Mucosa of rectum (tissue), 2 donors: ENCODE results near the gene MLLT1.
"Not testable (repeated sequence)": the region's sequence is repeated elsewhere in the genome, so short reads cannot be mapped to it uniquely, and the experiment has no call there.

Experiments used
- H3K27ac ChIP-seq, 2 donors: one replicate each; pipeline ENCODE4 v1.7.0; 2013; ENCODE audit warnings: inconsistent platforms in 2 of 2, low read depth in 2 of 2, low read length in 2 of 2
- H3K27me3 ChIP-seq, 2 donors: one replicate each; pipeline ENCODE4 v1.7.0; 2013; ENCODE audit warnings: low read length in 2 of 2; ENCODE audit not compliant: control insufficient read depth in 2 of 2, insufficient read depth in 2 of 2
- H3K36me3 ChIP-seq, 2 donors: one replicate each; pipeline ENCODE4 v1.7.0; 2013; ENCODE audit warnings: low read length in 2 of 2; ENCODE audit not compliant: control insufficient read depth in 2 of 2, insufficient read depth in 2 of 2
- H3K4me1 ChIP-seq, 2 donors: one replicate each; pipeline ENCODE4 v1.7.0; 2013; ENCODE audit warnings: low read length in 2 of 2, mild to moderate bottlenecking in 1 of 2; ENCODE audit not compliant: control insufficient read depth in 2 of 2, insufficient read depth in 2 of 2
- H3K4me3 ChIP-seq, 2 donors: one replicate each; pipeline ENCODE4 v1.7.0; 2013; ENCODE audit warnings: low read length in 2 of 2
- H3K9ac ChIP-seq, 2 donors: one replicate each; pipeline ENCODE4 v1.7.0; 2013; ENCODE audit warnings: low read length in 2 of 2, low read depth in 1 of 2, mild to moderate bottlenecking in 1 of 2
- H3K9me3 ChIP-seq, 2 donors: one replicate each; pipeline ENCODE4 v1.7.0; 2013; ENCODE audit warnings: low read length in 2 of 2; ENCODE audit not compliant: control insufficient read depth in 2 of 2
- donor health status: healthy.
- donor health status: Normal muscosa, but diverticular disease.

MLLT1 gene

DNA sequence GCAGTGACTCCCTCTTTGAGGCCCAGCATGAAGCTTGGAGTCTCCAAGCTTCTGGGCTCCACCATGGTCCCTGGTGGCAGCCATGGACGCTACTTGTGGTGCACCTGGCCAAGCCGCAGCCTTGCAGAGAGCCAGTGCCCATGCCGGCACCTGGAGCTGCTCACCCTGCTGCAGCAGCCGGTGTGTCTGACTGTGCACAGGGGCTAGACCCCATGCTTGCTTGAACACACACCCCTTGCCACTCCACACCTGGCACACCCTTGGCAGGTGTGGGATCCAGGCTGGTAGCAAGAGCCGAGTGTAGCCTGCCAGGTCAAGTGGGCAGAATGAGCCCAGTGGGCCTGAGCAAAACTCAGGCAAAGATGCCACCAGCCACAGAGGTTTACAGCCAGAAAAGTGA is 18.6 kb upstream of the MLLT1 start:
- no peak overlapping the region for H3K27ac ChIP-seq
- no peaks in the 10 kb centered on the region for H3K4me1 ChIP-seq
- no peaks in the 10 kb centered on the region for H3K36me3 ChIP-seq
- H3K4me3 ChIP-seq, result no peak overlapping the region
- no peak overlapping the region for H3K9ac ChIP-seq
- H3K27me3 ChIP-seq, result no peaks in the 10 kb centered on the region
- H3K9me3 ChIP-seq, result peaks cover 0 to 2% of the 10 kb centered on the region in 2 donors

DNA sequence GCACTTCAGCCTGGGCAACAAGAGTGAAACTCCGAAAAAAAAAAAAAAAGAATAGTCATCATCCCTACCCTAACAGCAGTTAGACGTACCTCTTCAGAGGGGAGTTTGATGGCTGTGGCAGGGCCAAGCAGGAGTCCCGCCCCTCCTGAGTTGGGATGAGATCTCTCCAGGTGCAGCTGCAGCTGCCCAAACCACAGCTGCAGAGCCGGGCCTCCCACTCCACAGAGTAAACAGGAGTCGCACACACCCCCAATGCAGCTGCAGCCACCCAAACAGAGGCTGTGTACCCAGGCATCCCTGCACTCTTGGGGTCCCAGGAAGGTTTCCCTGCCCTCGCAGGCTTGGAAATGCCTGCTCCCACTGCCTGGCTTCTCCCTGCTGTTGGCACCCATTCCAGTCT is 17.4 kb upstream of the MLLT1 start:
- Histone ChIP-seq H3K9ac (no peak overlapping the region), H3K9me3 (peaks cover 0 to 7% of the 10 kb centered on the region in 2 donors), H3K4me1 (no peaks in the 10 kb centered on the region), H3K27ac (no peak overlapping the region), H3K27me3 (no peaks in the 10 kb centered on the region), H3K4me3 (no peak overlapping the region), H3K36me3 (no peaks in the 10 kb centered on the region)

DNA sequence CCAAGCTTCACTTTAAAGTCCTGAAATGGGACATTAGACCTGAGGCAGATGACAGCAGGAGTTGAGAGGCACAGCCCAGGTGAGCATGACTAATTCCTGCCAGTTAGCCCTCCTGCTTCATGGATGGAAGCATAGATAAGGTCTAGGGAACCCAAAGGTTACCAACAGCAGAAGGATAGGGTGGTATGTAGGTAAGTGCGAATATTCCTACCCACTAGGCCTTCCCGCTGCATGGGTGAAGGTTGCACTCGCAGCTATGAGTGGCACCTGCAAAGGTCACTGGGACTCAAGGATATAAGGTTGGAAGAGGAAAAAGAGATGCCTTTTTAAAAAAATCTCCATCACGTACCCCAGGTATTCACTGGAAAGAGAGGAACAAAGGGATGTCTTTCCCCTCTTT is 12.2 kb upstream of the MLLT1 start:
- Histone ChIP-seq H3K9me3 (peaks cover 11 to 32% of the 10 kb centered on the region in 2 donors), H3K27me3 (no peaks in the 10 kb centered on the region), H3K27ac (no peak overlapping the region), H3K4me3 (no peak overlapping the region), H3K36me3 (no peaks in the 10 kb centered on the region), H3K4me1 (no peaks in the 10 kb centered on the region), H3K9ac (no peak overlapping the region)

DNA sequence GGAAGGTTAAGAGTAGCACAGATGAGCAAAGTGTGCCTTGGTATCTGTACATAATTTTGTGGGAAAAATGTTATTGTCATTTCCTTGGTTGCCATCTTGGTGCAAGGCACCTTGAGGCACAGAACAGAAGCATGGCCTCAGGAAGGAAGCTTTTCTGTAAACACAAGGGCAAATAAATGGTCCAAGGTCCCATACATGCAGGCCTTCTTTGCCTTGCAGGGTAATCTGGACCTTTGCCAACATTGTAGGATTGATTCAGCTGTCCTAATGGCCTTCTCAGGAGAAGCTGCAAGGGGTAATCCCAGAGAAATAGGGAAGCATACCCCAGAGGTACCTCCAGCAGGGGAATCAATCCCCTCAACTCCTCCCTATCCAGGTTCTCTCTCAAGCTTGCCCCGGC is 9.0 kb upstream of the MLLT1 start:
- Histone ChIP-seq H3K4me3 (no peak overlapping the region), H3K4me1 (no peaks in the 10 kb centered on the region), H3K27me3 (no peaks in the 10 kb centered on the region), H3K9ac (no peak overlapping the region), H3K36me3 (no peaks in the 10 kb centered on the region), H3K27ac (no peak overlapping the region), H3K9me3 (peaks cover 14 to 32% of the 10 kb centered on the region in 2 donors)

DNA sequence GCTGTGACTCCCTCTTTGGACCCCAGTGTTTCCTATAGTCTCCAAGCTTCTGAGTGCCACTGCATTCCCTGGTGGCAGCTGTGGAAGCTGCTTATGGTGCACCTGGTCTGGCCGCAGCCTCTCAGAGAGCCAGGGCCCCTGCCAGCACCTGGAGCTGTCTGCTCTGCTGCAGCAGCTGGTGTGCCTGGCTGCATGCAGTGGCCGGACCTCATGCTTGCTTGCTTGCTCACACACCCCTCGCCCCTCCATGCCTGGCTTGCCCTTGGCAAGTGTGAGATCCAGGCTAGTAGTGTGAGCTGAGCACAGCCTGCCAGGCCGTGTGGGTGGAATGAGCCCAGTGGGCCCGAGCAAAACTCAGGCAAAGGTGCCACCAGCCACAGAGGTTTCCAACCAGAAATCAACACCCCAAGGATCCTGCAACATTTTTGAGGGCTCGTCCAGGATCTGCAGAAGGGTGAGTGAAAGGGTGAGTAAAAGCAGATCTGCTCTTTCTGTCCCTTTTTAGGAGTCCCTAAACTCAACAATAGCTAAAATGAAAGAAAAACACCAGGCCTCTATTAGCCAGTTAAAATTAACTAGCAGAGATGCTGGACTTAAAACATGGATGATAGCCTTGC is 7.6 kb upstream of the MLLT1 start:
- Histone ChIP-seq H3K4me1 (no peaks in the 10 kb centered on the region), H3K27me3 (no peaks in the 10 kb centered on the region), H3K9me3 (peaks cover 14 to 27% of the 10 kb centered on the region in 2 donors), H3K27ac (no peak overlapping the region), H3K36me3 (no peaks in the 10 kb centered on the region), H3K9ac (no peak overlapping the region), H3K4me3 (no peak overlapping the region)

DNA sequence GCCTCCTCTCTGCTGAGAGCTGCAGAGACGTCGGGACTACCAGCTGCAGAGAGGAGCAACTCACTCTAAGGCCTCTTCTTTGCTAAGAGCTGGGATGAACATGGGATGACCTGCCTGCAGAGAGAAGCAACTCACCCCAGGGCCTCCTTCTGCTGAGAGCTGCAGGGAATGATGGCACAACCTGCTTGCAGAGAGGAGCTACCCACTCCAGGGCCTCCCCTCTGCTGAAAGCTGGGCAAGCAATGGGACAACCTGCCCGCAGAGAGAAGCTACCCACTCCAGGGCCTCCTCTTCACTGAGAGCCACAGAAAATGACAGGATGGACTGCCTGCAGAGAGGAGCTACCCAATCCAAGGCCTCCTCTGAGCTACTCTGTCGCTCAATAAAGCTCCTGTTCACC is 6.9 kb upstream of the MLLT1 start:
- Histone ChIP-seq H3K27me3 (no peaks in the 10 kb centered on the region), H3K4me1 (no peaks in the 10 kb centered on the region), H3K27ac (no peak overlapping the region), H3K36me3 (no peaks in the 10 kb centered on the region), H3K9ac (no peak overlapping the region), H3K9me3 (peaks cover 11 to 22% of the 10 kb centered on the region in 2 donors), H3K4me3 (no peak overlapping the region)

DNA sequence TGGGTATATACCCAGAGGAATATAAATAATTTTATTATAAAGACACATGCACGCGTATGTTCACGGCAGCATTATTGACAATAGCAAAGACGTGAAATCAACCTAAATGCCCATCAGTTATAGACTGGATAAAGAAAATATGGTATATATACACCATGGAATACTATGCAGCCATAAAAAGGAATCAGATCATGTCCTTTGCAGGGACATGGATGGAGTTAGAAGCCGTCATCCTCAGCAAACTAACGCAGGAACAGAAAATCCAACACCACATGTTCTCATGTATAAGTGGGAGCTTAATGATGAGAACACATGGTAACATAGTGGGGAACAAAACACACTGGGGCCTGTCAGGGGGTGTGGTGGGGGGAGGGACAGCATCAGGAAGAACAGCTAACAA is 2.6 kb upstream of the MLLT1 start:
- not testable (repeated sequence) for H3K9me3 ChIP-seq, H3K36me3 ChIP-seq, H3K4me3 ChIP-seq, H3K27ac ChIP-seq, H3K9ac ChIP-seq, H3K27me3 ChIP-seq
- H3K4me1 ChIP-seq, result peaks cover 10 to 12% of the 10 kb centered on the region in 2 donors

DNA sequence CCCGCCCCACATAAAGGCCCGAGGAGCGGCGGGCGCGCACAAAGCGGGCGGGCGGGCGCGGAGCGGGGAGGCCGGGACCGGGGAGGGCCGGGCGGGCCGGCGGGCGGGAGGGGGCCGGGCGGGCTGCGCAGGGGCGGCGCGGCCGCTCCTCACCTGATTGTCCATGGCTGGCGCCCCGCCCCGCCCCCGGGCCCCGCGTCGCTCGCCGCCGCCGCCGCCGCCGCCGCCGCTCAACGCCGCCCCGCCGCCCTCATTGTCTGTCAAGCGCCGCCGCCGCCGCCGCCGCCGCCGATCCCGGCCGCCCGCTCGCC is 200 bp downstream of the MLLT1 start:
- Histone ChIP-seq H3K27ac (peak overlapping the region; percentile 5 to 37), H3K9ac (peak overlapping the region in 1 of 2 donors; percentile 70), H3K36me3 (no peaks in the 10 kb centered on the region), H3K27me3 (no peaks in the 10 kb centered on the region), H3K9me3 (no peaks in the 10 kb centered on the region), H3K4me1 (peaks cover 17% of the 10 kb centered on the region in 2 donors), H3K4me3 (peak overlapping the region; percentile 75)

DNA sequence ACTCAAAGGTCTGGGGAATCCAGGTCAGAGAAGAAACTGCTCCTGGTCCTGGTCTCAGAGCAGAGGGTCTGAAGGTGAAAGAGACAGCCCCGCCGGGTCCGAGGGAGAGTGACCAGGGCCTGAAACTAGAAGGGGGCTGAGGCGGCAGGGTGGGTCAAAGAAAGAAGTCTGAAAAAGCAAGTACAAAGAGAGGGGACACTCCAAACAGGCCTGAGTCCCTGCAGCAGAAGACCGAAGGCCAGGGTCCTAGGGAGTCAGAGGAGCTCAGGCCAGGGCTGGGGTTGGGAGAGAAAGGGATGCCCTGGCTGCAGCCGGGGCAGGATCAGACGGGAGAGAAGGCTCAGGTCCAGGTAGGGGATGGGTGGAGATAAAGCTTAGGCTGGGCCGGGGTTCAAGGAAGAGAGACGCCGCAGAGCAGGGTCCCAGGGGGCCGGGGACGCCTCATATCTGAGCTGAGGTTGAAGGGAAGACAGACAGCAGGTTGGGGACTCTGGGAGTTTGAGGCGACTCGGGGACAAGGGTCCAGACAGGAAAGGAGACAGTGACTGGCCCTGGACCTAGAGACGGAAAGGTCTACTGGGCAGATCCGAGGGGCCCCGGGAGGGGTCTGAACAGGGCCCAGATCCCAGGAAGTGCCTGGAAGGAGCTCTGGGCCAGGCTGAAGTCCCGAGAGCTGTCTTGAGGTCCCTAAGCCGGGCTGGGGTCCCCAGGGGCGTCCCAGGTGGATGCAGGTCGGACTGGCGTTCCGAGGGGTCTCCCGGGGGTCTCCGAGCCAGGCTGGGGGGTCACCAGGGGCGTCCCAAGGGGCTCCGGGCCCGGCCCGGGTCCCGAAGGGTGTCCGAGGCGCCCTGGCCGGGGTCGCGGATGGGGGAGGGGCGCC is 795 bp downstream of the MLLT1 start:
- peak overlapping the region; percentile 5 to 37 for H3K27ac ChIP-seq

DNA sequence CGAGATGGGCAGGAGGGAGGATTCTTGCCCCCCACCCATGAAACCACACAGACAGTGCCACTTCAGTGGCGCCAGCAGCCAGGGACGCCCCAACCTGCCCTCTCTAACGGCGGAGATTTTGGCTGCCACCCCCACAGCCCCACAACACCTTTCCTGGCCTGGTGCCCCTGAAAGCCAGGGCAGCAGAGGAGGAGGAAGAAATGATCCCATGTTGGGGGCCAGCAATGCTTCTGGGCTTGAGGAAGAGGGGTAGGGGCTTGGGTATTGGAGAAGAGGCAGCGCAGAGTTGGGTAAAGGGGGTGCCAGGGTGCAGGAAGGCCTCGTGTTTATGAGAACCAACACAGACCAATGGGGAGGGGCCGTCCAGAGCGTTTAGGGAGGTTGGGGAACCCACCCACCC is 1.7 kb downstream of the MLLT1 start:
- Histone ChIP-seq H3K9me3 (no peaks in the 10 kb centered on the region), H3K36me3 (no peaks in the 10 kb centered on the region), H3K4me1 (peaks cover 27 to 30% of the 10 kb centered on the region in 2 donors), H3K9ac (no peak overlapping the region), H3K27ac (no peak overlapping the region), H3K27me3 (no peaks in the 10 kb centered on the region), H3K4me3 (no peak overlapping the region)

More for the DNA sequence above, 795 bp downstream of the MLLT1 start:
- peak overlapping the region; percentile 70 for H3K9ac ChIP-seq
- H3K27me3 ChIP-seq, result no peaks in the 10 kb centered on the region
- H3K9me3 ChIP-seq, result no peaks in the 10 kb centered on the region
- H3K4me3 ChIP-seq, result peak overlapping the region; percentile 75
- peaks cover 20 to 22% of the 10 kb centered on the region in 2 donors for H3K4me1 ChIP-seq
- no peaks in the 10 kb centered on the region for H3K36me3 ChIP-seq
